IMR-90 (cell line): ENCODE results near the gene MAGOH. TPM values are rescaled to one million over a fixed set of nuclear protein-coding genes. Genes with fewer than 3 reads are reported as not detected.

Source experiments
- ATAC-seq: fragments of 200-7000 bp; cut with Tn5 transposase; 2 replicates; pipeline ENCODE4 v1.9.1; 2020; ENCODE audit warnings: low read depth, mild to moderate bottlenecking, moderate library complexity
- BruUV-seq: library from RNA; stranded (reverse); fragments of 400-500 nt; replicated peaks from 2 replicates; lab custom pipeline; 2021; lab: Mats Ljungman, UMichigan
- CTCF ChIA-PET: fragments of 300-600 bp; formaldehyde crosslinking; extraction: SDS; loops from one replicate; lab custom pipeline; 2021; ENCODE audit warnings: antibody characterized with exemption; lab: Yijun Ruan, JAX
- POLR2A ChIA-PET: fragments of 300-600 bp; sonication (Branson Sonifier 250); formaldehyde crosslinking; loops from one replicate; lab custom pipeline; 2022; ENCODE audit warnings: antibody characterized with exemption; ENCODE audit not compliant: unreplicated experiment; lab: Charles Lee
- DNase-seq: peaks from one replicate; pipeline ENCODE4 v3.0.0; 2013
- H2AFZ ChIP-seq: replicated peaks from 2 replicates; pipeline ENCODE3; 2013; ENCODE audit warnings: low read length, mild to moderate bottlenecking; ENCODE audit not compliant: poor library complexity
- H2AK5ac ChIP-seq: 2 replicates; pipeline ENCODE4 v1.6.1; 2013; ENCODE audit warnings: low read depth, low read length, inconsistent platforms
- H2AK9ac ChIP-seq: replicated peaks from 2 replicates; pipeline ENCODE3; 2013; ENCODE audit warnings: mild to moderate bottlenecking, low read depth, low read length, moderate library complexity; ENCODE audit not compliant: poor library complexity
- H2BK120ac ChIP-seq: 2 replicates; pipeline ENCODE4 v1.6.1; 2013; ENCODE audit warnings: low read depth, low read length, inconsistent platforms
- H2BK15ac ChIP-seq: 3 replicates; pipeline ENCODE4 v1.6.1; 2013; ENCODE audit warnings: low read depth, low read length, inconsistent platforms
- H2BK20ac ChIP-seq: 2 replicates; pipeline ENCODE4 v1.6.1; 2013; ENCODE audit warnings: low read depth, mild to moderate bottlenecking, inconsistent platforms, low read length, moderate library complexity
- H2BK5ac ChIP-seq: 2 replicates; pipeline ENCODE4 v1.6.1; 2013; ENCODE audit warnings: mild to moderate bottlenecking, low read depth, low read length, inconsistent platforms; ENCODE audit not compliant: poor library complexity, severe bottlenecking
- H3K14ac ChIP-seq: replicated peaks from 2 replicates; pipeline ENCODE4 v1.6.1; 2013; ENCODE audit warnings: low read depth, low read length, inconsistent platforms
- H3K18ac ChIP-seq: 2 replicates; pipeline ENCODE4 v1.6.1; 2013; ENCODE audit warnings: low read depth, low read length, control low read depth
- H3K23ac ChIP-seq: 2 replicates; pipeline ENCODE4 v1.6.1; 2013; ENCODE audit warnings: low read depth, low read length, inconsistent platforms
- H3K27ac ChIP-seq: 2 replicates; pipeline ENCODE4 v1.5.1; 2013; ENCODE audit warnings: mild to moderate bottlenecking, control low read depth, low read length; ENCODE audit not compliant: insufficient read depth
- H3K27me3 ChIP-seq: 2 replicates; pipeline ENCODE4 v1.6.1; 2013; ENCODE audit warnings: low read length; ENCODE audit not compliant: control insufficient read depth, insufficient read depth
- H3K36me3 ChIP-seq: 2 replicates; pipeline ENCODE4 v1.6.1; 2013; ENCODE audit warnings: low read length, mixed read lengths; ENCODE audit not compliant: control insufficient read depth, insufficient read depth
- H3K4ac ChIP-seq: 2 replicates; pipeline ENCODE4 v1.6.1; 2013; ENCODE audit warnings: low read depth, low read length, inconsistent platforms
- H3K4me1 ChIP-seq: 2 replicates; pipeline ENCODE4 v1.6.1; 2013; ENCODE audit warnings: low read length, mixed read lengths; ENCODE audit not compliant: control insufficient read depth, insufficient read depth
- H3K4me2 ChIP-seq: 2 replicates; pipeline ENCODE4 v1.6.1; 2013; ENCODE audit warnings: low read depth, mild to moderate bottlenecking, control low read depth, low read length, moderate library complexity
- H3K4me3 ChIP-seq: 2 replicates; pipeline ENCODE4 v1.5.1; 2013; ENCODE audit warnings: low read depth, mild to moderate bottlenecking, control low read depth, low read length, moderate library complexity; ENCODE audit not compliant: insufficient read depth
- H3K56ac ChIP-seq: 2 replicates; pipeline ENCODE4 v1.6.1; 2013; ENCODE audit warnings: low read length, inconsistent platforms; ENCODE audit not compliant: insufficient read depth; ENCODE audit errors: extremely low read depth
- H3K79me1 ChIP-seq, 2 experiments: 2 replicates each; pipeline ENCODE4 v1.6.1; 2013; ENCODE audit warnings: low read length in 2 of 2, inconsistent platforms in 1 of 2, low read depth in 1 of 2
- H3K9ac ChIP-seq: 2 replicates; pipeline ENCODE4 v1.6.1; 2013; ENCODE audit warnings: low read depth, low read length, control low read depth
- H3K9me1 ChIP-seq: 2 replicates; pipeline ENCODE4 v1.6.1; 2013; ENCODE audit warnings: low read length, inconsistent platforms; ENCODE audit not compliant: insufficient read depth
- H3K9me3 ChIP-seq: 2 replicates; pipeline ENCODE4 v1.6.1; 2013; ENCODE audit warnings: low read length; ENCODE audit not compliant: control insufficient read depth, insufficient read depth
- H4K20me1 ChIP-seq: 2 replicates; pipeline ENCODE4 v1.6.1; 2013; ENCODE audit warnings: low read length, inconsistent platforms; ENCODE audit not compliant: insufficient read depth
- H4K5ac ChIP-seq: 2 replicates; pipeline ENCODE4 v1.6.1; 2013; ENCODE audit warnings: mild to moderate bottlenecking, low read depth, low read length, control low read depth
- H4K8ac ChIP-seq, 2 experiments: 2 replicates each; pipeline ENCODE4 v1.6.1; 2013; ENCODE audit warnings: low read depth in 2 of 2, low read length in 2 of 2, control low read depth in 1 of 2, inconsistent platforms in 1 of 2
- H4K91ac ChIP-seq: 2 replicates; pipeline ENCODE4 v1.6.1; 2013; ENCODE audit warnings: low read depth, low read length, inconsistent platforms; ENCODE audit not compliant: insufficient read depth
- BHLHE40 ChIP-seq: fragments of 150-350 bp; IDR thresholded peaks from 2 replicates; pipeline ENCODE4 v1.6.1; 2016; ENCODE audit warnings: mild to moderate bottlenecking, low read depth, low read length
- CEBPB ChIP-seq: IDR thresholded peaks from 2 replicates; pipeline ENCODE4 v1.6.1; 2012; ENCODE audit warnings: low read depth, low read length, improper control_type of control experiment
- CHD1 ChIP-seq: IDR thresholded peaks from 2 replicates; pipeline ENCODE4 v1.6.1; 2012; ENCODE audit warnings: low read depth, low read length, improper control_type of control experiment
- FOS ChIP-seq: fragments of 150-350 bp; IDR thresholded peaks from 2 replicates; pipeline ENCODE4 v1.6.1; 2016; ENCODE audit warnings: low read depth, low read length
- MAZ ChIP-seq: IDR thresholded peaks from 2 replicates; pipeline ENCODE4 v1.6.1; 2012; ENCODE audit warnings: low read depth, mild to moderate bottlenecking, low read length, improper control_type of control experiment, moderate library complexity, borderline replicate concordance
- MXI1 ChIP-seq: IDR thresholded peaks from 2 replicates; pipeline ENCODE4 v1.6.1; 2012; ENCODE audit warnings: low read depth, mild to moderate bottlenecking, low read length, moderate library complexity, borderline replicate concordance
- NFE2L2 ChIP-seq: fragments of 150-350 bp; IDR thresholded peaks from 2 replicates; pipeline ENCODE4 v1.6.1; 2016; ENCODE audit warnings: low read depth, mild to moderate bottlenecking, low read length
- POLR2A ChIP-seq: IDR thresholded peaks from 2 replicates; pipeline ENCODE4 v1.6.1; 2012; ENCODE audit warnings: mild to moderate bottlenecking, low read depth, low read length
- RFX5 ChIP-seq: IDR thresholded peaks from 2 replicates; pipeline ENCODE4 v1.8.0; 2012; ENCODE audit warnings: low read depth, mild to moderate bottlenecking, low read length, moderate library complexity
- SMC3 ChIP-seq: fragments of 150-350 bp; IDR thresholded peaks from 2 replicates; pipeline ENCODE4 v1.6.1; 2016; ENCODE audit warnings: low read depth, mild to moderate bottlenecking, antibody characterized with exemption, low read length, moderate library complexity
- WGBS, 2 experiments: methylation state at CpG; one replicate each; pipeline versions ENCODE4 v1.1.5 to v1.1.7; 2013; ENCODE audit warnings: missing lambda C conversion rate in 2 of 2; ENCODE audit not compliant: insufficient read length in 1 of 2; ENCODE audit errors: extremely low coverage in 2 of 2; 5-methylcytosine and 5-hydroxymethylcytosine counted together
- dilution Hi-C: fragments of 300-500 bp; cut with HindIII; formaldehyde crosslinking; loops from one replicate; pipeline ENCODE4 v1.14.3; 2018; ENCODE audit warnings: low sequenced_read_pairs; ENCODE audit not compliant: unreplicated experiment
- in situ Hi-C: fragments of 300-500 bp; cut with MboI; formaldehyde crosslinking; loops from 3 replicates; pipeline ENCODE4 v1.14.3; 2019; ENCODE audit warnings: low sequenced_read_pairs, inconsistent platforms, mixed read lengths
- intact Hi-C: fragments of 100-400 bp; cut with micrococcal nuclease; formaldehyde crosslinking; loops from 2 replicates; pipeline ENCODE4 v1.10.0; 2022
- polyA plus RNA-seq, 3 experiments: library from polyadenylated mRNA; depleted of rRNA; stranded (reverse); fragments of >200 nt; gene quantifications; 2 replicates each; pipeline ENCODE4 v1.2.3, GENCODE V29; 2012; ENCODE audit warnings: low replicate concordance in 1 of 3
- total RNA-seq: library from RNA; depleted of rRNA; stranded (reverse); fragments of >200 nt; gene quantifications from 2 replicates; pipeline ENCODE4 v1.2.3, GENCODE V29; 2012
- TF ChIP-seq, protein P1 (sequence below): fragments of 150-350 bp; IDR thresholded peaks from 2 replicates; pipeline ENCODE4 v1.6.1; 2016; ENCODE audit warnings: low read depth, mild to moderate bottlenecking, low read length, moderate library complexity, borderline replicate concordance
- TF ChIP-seq, protein P2 (sequence below): fragments of 150-350 bp; IDR thresholded peaks from 2 replicates; pipeline ENCODE4 v1.6.1; 2017; ENCODE audit warnings: mild to moderate bottlenecking, antibody characterized with exemption, low read length, low read depth
- TF ChIP-seq, protein P3 (sequence below): conservative IDR thresholded peaks from 2 replicates; pipeline ENCODE4 v1.5.1; 2012; ENCODE audit warnings: mild to moderate bottlenecking, low read depth, low read length, improper control_type of control experiment

The MAGOH gene
- total and polyA plus RNA-seq, 2 of the 4 experiments (the other 2 are of a cell fraction), result 3.8 to 26.3 TPM

DNA sequence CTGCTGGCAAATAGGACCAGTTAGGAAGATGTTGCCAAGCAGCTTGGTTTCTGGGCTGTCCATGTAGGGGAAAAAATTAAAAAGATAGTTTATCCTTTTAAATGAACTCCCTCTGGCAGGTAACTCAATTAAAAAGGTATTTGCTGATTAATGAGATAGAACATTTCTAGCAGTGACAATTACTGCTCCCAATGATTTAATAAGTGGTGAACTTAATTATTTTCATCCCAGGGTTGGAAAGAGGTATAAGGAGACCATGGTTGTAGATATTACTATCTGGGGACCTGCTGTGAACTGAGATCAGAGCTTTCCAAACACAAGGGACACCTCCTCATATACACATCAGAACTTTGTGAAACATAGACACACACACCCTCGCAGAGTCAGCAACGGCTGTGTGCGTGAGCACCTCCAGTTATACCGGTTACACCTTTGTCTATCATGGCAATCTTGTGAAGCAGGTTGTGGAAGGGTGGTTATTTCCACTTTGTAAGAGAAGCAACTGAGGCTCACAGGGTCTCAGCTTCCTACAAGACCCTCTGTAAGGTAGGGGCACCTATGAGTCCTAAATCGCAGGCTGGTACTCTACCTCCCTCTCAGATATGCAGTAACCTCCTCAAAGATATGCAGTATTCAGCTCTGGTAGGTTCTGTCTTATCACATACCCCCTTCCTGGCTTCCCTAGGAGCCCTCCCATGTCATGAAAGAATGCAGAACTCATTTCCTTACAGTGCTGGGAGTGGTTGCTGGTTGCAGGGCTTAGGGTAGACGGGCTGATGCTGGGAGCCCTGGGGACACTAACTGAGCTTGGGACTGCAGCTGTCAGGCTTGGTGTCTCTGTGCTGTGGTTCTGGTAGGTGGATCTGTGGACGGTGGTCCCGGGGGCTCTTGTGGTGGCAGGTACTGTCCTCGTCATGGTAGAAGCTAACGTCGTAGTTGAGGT is 18.5 kb upstream of the MAGOH start:
- H3K27me3 ChIP-seq, result no peaks in the 10 kb centered on the region
- peaks cover 6% of the 10 kb centered on the region; the same call in 1 of the 2 replicates for H3K4me1 ChIP-seq
- H3K56ac ChIP-seq, result no peak overlapping the region
- no peak overlapping the region for H3K4me2 ChIP-seq
- ChIA-PET CTCF (interaction anchor here (1.0 kb wide), 1 partner anchor 22 kb away, joined by 3 read pairs; no protein-coding TSS in a partner anchor), POLR2A (no interaction called here)
- peaks cover 4% of the 10 kb centered on the region; the same call in 1 of the 2 replicates for H3K36me3 ChIP-seq
- H3K18ac ChIP-seq, result no peak overlapping the region
- no TSS peak for BruUV-seq
- peak overlapping the region; percentile 28; the same call in 1 of the 2 replicates for H2BK120ac ChIP-seq
- in situ Hi-C loops (no loop called here), dilution Hi-C loops (no loop called here), intact Hi-C loops (no loop called here)
- 0 out of 4 replicates have a peak overlapping the region, but pooled peaks of 1 of the 2 experiments have one; percentile 5 for H4K8ac ChIP-seq
- DNase-seq (no peak), ATAC-seq (no peak)
- 100% methylated on average over 2 of the region's 11 CpGs; no CpG with 5 or more reads in 1 of the 2 experiments for WGBS, 2 experiments
- no peak overlapping the region for H2BK5ac ChIP-seq
- H3K4me3 ChIP-seq, result no peak overlapping the region
- 0 out of 2 replicates have a peak overlapping the region, but pooled peaks have one; percentile 14 for H4K91ac ChIP-seq
- 0 out of 2 replicates have a peak overlapping the region, but pooled peaks have one; percentile 63 for H3K14ac ChIP-seq
- no peak overlapping the region for H4K5ac ChIP-seq
- no peak overlapping the region for H2AFZ ChIP-seq
- H2BK15ac ChIP-seq, result no peak overlapping the region
- no peaks in the 10 kb centered on the region for H3K79me1 ChIP-seq
- H3K9me1 ChIP-seq, result peaks cover 25% of the 10 kb centered on the region
- peak overlapping the region; percentile 16; the same call in 1 of the 2 replicates for H2AK5ac ChIP-seq
- H3K9ac ChIP-seq, result no peak overlapping the region
- no peak overlapping the region for H2AK9ac ChIP-seq
- H2BK20ac ChIP-seq, result no peak overlapping the region
- no peaks in the 10 kb centered on the region for H4K20me1 ChIP-seq
- no peak overlapping the region for H3K27ac ChIP-seq
- no peak overlapping the region for H3K4ac ChIP-seq
- H3K23ac ChIP-seq, result no peak overlapping the region
- H3K9me3 ChIP-seq, result no peaks in the 10 kb centered on the region
- TF ChIP-seq MXI1 (no peak), CHD1 (no peak), CEBPB (no peak), NFE2L2 (no peak), SMC3 (no peak), MAZ (no peak), RFX5 (no peak), POLR2A (no peak), FOS (no peak), BHLHE40 (no peak)
- TF ChIP-seq, protein P1, sequence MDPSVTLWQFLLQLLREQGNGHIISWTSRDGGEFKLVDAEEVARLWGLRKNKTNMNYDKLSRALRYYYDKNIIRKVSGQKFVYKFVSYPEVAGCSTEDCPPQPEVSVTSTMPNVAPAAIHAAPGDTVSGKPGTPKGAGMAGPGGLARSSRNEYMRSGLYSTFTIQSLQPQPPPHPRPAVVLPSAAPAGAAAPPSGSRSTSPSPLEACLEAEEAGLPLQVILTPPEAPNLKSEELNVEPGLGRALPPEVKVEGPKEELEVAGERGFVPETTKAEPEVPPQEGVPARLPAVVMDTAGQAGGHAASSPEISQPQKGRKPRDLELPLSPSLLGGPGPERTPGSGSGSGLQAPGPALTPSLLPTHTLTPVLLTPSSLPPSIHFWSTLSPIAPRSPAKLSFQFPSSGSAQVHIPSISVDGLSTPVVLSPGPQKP, result no peak
- TF ChIP-seq, protein P2, sequence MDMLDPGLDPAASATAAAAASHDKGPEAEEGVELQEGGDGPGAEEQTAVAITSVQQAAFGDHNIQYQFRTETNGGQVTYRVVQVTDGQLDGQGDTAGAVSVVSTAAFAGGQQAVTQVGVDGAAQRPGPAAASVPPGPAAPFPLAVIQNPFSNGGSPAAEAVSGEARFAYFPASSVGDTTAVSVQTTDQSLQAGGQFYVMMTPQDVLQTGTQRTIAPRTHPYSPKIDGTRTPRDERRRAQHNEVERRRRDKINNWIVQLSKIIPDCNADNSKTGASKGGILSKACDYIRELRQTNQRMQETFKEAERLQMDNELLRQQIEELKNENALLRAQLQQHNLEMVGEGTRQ, result no peak
- TF ChIP-seq, protein P3, sequence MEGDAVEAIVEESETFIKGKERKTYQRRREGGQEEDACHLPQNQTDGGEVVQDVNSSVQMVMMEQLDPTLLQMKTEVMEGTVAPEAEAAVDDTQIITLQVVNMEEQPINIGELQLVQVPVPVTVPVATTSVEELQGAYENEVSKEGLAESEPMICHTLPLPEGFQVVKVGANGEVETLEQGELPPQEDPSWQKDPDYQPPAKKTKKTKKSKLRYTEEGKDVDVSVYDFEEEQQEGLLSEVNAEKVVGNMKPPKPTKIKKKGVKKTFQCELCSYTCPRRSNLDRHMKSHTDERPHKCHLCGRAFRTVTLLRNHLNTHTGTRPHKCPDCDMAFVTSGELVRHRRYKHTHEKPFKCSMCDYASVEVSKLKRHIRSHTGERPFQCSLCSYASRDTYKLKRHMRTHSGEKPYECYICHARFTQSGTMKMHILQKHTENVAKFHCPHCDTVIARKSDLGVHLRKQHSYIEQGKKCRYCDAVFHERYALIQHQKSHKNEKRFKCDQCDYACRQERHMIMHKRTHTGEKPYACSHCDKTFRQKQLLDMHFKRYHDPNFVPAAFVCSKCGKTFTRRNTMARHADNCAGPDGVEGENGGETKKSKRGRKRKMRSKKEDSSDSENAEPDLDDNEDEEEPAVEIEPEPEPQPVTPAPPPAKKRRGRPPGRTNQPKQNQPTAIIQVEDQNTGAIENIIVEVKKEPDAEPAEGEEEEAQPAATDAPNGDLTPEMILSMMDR, result no peak
